Stimulated activated CD8-positive, alpha-beta memory T cell treated with anti-CD3 and anti-CD28 coated beads, Interleukin-15, amount 100 ng/mL, for 4 hours (primary cell): Measurements from ENCODE around the gene TAF6L.
"Not testable (repeated sequence)": the region's sequence is repeated elsewhere in the genome, so short reads cannot be mapped to it uniquely, and the experiment has no call there.

ENCODE experiments used
- DNase-seq, 2 donors: peaks; one replicate each; pipeline ENCODE4 v3.0.0-alpha.2; 2020; ENCODE audit warnings: low read depth in 2 of 2

Gene TAF6L

DNA sequence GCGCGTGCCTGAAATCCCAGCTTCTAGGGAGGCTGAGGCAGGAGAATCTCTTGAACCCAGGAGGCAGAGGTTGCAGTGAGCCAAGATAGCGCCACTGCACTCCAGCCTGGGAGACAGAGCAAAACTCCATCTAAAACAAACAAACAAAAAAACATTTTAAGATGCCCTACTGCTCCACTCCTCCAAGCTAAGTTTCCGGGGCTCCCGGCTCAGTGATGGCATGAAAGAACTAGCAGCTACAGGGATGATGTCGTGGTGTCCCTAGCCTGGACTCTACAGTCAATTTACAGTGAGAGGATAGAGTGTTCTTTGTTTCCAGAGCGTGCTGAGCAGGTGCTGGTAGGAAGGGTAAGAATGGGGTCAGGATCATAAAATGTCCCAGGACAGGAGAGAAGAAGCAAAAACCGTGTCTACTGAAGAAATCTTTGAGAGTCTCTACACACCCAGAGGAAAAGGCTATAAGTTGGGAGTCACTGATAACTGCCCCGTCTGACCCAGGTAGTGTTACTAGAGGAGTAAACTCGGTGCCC is 16.0 kb upstream of the TAF6L start:
- DNase-seq: no peak

DNA sequence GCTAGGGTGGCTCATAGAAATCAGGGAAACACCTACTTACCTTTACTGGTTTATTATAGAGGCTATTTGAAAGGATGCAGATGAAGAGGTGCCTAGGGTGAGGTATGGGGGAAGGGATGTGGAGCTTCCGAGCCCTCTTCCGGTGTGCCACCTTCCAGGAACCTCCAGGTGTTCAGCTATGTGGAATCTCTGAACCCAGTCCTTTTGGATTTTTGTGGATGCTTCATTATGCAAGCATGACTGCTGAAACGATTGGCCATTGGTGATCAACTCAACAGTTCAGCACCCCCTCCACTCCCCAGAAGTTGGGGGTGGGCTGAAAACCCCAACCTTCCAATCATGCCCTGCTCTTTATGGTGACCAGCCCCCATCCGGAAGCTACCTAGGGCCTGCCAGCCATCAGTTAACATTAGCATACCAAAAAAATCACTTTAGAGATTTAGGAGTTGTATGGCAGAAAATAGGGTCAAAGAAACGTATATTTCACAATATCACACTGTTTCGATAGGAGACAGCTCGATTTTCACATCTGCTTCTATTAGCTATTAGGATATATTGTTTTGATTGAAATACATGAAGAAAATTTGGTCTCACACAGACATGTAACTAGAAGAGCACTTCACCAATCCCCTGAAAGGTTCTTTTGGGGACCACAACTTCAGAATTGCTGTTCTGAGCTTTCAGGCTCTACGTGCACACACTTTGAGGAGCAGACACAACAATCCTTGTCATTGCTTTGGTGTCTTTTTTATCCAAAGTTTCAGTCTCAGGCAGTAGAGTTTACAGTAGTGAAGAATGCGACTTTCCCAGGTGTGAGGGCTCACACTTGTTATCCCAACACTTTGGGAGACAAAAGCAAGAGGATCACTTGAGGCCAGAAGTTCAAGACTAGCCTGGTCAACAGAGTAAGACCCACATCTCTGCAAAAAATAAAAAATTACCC is 13.1 kb upstream of the TAF6L start:
- no peak for DNase-seq

DNA sequence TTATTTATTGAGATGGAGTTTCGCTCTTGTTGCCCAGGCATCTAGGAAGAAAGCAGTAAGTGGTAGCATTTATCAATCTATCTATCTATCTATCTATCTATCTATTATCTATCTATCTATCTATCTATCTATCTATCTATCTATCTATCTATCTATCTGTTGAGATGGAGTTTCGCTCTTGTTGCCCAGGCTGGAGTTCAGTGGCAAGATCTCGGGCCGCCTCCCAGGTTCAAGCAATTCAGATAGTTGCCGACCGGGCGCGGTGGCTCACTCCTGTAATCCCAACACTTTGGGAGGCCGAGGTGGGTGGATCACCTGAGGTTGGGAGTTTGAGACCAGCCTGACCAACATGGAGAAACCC is 10.3 kb upstream of the TAF6L start:
- DNase-seq: not testable (repeated sequence)

DNA sequence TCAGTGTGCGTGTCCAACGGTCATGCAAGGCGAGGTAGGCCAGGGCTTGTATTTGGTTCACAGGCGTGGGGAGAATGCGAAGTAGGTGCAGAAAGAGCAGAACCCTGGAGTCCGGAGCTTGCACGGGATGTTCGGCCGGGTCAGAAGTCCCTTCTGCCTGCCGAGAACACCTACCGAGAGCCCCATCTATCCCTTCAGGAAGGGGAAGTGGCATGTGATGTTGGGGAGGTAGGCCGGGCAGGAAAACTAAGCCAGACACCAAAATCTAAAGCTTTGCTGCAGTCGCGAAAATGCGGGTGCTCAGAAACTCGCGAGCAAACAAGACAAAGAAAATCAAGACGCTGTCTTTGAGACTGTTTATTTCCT is 435 bp upstream of the TAF6L start:
- DNase-seq: no peak

- no peak for DNase-seq
These were observed 3.2 kb downstream of the TAF6L start for GRCh38 chr11:62774407-62774806.

DNA sequence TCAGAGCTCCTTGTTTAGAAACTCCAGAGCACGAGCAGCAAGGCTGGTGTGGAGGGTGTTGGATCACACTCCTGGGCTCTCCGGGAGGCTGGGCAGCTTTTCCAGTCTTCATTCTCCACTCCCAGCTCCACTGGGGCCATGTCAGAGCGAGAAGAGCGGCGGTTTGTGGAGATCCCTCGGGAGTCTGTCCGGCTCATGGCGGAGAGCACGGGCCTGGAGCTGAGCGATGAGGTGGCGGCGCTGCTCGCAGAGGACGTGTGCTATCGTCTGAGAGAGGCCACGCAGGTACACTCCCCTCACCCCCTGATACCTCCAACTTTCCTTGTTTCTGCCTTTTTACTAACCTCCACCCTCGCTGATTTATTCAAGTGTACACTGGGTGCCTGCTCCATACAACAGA is 4.5 kb downstream of the TAF6L start:
- DNase-seq: no peak

GRCh38 chr11:62777389-62777788 is 6.2 kb downstream of the TAF6L start:
- DNase-seq: no peak

- no peak for DNase-seq
These were observed 7.2 kb downstream of the TAF6L start for GRCh38 chr11:62778441-62778840.

- DNase-seq: no peak
These were observed 11.6 kb downstream of the TAF6L start for GRCh38 chr11:62782753-62783152.

DNA sequence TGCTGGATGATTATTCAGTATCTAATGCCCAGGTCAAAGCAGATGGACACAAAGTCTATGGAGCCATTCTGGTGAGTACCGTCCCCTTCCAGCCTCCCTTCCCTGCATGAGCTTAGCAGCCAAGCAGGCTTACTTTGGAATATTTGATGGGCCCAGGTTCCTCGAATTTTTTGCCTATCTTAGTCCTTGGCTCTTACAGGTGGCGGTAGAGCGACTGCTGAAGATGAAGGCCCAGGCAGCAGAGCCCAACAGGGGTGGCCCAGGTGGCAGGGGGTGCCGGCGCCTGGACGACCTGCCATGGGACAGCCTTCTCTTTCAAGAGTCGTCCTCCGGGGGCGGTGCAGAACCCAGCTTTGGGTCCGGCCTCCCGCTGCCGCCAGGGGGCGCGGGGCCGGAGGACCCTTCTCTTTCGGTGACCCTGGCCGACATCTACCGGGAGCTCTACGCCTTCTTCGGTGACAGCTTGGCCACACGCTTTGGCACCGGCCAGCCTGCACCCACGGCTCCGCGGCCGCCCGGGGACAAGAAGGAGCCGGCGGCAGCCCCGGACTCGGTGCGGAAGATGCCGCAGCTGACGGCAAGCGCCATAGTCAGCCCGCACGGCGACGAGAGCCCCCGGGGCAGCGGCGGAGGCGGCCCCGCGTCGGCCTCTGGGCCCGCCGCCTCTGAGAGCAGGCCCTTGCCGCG is 15.3 kb downstream of the TAF6L start:
- peak; percentile 68 to 70 for DNase-seq

DNA sequence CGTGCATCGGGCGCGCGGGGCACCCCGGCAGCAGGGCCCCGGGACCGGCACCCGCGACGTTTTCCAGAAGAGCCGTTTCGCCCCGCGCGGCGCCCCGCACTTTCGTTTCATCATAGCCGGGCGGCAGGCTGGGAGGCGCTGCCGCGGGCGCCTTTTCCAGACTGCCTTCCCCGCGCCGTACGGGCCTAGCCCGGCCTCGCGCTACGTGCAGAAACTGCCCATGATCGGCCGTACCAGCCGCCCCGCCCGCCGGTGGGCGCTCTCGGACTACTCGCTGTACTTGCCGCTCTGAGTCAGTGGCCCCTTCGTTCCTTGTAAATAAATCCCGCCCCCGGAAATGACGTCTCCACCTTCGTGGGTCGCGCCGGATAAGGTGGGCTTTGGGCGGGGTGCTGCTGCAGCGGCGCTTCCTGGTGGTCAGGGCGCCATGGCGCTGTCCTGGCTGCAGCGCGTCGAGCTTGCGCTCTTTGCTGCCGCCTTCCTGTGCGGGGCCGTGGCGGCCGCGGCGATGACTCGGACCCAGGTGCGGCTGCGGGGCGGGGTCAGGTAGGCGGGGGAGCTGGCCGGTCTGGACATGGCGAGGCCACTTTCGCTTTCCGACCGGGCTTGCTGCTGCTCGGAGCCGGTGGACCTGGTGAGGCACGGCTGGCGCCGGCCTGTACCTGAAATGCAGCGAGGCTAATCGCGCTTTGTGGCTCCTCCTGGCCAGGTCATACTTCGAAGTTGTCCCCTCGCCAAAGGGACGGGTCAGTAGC is 16.0 kb downstream of the TAF6L start, which contains the start of gene TMEM179B:
Gene TMEM179B, plus strand, starts transcription at position 398 of the 755 bp plus-strand sequence. Its CDS starts 30 bp downstream, at position 428.
- DNase-seq: peak; percentile 91 to 98

DNA sequence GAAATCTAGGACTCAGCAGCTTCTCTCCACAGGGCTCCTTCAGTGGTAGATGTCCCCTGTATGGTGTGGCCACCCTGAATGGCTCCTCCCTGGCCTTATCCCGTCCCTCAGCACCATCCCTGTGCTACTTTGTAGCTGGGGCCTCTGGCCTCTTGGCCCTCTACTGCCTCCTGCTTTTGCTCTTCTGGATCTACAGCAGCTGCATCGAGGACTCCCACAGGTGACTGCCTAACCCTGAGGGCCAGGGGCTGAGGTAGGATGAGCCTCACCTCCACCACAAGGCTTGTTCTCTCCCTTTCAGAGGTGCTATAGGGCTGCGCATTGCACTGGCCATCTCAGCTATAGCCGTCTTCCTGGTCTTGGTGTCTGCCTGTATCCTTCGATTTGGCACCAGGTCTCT is 17.8 kb downstream of the TAF6L start:
- no peak for DNase-seq

- no peak for DNase-seq
These were observed 18.4 kb downstream of the TAF6L start for GRCh38 chr11:62789576-62789975.

DNA sequence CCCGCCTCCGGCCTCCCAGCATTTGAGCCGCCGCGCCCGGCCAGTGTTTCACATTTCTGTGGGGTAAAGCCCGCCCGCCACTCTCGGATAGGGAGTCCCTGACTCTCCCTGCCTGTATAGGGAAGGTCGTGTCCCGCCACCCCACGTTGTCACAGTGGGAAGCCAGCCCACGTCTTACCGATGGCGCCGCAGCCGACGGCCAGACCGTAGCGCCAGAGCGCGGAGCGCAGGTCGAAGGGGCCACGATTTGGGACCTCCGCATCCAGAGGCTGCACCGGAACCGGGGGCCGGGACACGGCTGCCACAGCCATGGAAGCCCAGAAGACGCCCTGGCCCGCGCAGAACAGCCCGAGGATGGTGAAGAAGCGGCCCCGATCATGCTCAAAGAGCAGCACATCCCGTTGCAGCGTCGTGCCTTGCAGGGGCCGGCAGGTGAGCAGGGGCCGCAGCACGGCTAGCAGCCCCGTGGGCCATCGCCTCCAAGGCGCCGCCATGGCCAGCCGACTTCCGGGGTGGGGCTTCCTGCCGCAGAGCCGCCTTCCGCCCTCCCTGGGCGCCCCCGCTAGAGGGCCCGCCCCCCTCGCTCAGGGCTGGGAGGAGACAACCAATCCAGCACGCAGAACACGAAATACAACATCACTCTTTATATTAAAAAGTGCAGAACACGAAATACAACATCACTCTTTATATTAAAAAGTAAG is 20.5 kb downstream of the TAF6L start, which contains the start of gene TMEM223:
Gene TMEM223, minus strand, starts transcription at position 506 of the 701 bp plus-strand sequence. Its CDS starts 12 bp downstream, at position 494.
- peak; percentile 76 to 80 for DNase-seq

GRCh38 chr11:62792202-62792575 is 21.0 kb downstream of the TAF6L start:
- DNase-seq: no peak

DNA sequence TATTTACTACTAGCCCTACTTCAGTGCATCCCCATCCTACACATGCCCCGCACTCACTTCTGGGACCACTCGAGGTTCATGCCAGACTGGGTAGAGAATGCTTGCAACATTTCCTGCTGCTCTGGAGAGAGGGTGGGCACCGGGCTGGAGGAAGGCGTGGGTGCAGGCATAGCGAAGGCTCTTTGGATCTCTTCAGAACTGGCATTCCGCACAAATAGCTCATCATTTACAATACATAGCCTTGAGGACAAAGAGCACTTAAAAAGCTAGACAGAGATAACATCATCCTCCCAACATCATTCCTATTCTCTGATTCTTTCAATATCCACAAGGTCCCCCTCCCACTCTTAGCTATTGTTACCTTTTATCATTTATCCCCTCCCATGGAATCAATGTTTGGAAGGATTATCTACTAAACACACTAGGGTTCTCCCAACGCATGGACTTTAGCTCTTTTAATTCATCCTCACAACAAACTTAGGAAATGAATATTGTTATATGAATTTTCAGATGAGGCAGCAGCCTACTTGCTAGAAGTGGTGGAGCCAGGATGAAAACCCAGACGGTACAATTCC is 23.1 kb downstream of the TAF6L start:
- no peak for DNase-seq

GRCh38 chr11:62796281-62796680 is 25.1 kb downstream of the TAF6L start:
- no peak for DNase-seq

DNA sequence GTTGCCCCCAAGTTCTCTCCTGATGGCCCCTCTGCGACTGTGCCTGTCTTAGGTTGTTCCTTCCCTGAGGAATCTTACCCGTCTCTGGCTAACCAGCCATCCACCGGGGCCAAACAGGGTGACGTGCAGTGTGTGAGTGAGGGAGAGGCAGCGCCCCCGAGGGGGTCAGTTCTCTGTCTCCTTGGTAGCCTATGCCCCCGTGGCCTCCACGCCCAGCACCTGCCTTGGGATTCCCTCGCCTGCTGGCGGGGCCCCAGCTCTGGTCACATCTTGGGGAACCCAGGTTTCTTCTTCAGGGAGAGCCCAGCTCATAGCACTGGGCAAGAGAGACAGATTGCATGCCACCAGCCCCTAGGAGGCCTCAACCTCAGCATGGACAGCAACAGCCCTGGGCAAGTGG is 28.3 kb downstream of the TAF6L start:
- DNase-seq: no peak

- no peak for DNase-seq
These were observed 29.9 kb downstream of the TAF6L start for GRCh38 chr11:62801071-62801470.

DNA sequence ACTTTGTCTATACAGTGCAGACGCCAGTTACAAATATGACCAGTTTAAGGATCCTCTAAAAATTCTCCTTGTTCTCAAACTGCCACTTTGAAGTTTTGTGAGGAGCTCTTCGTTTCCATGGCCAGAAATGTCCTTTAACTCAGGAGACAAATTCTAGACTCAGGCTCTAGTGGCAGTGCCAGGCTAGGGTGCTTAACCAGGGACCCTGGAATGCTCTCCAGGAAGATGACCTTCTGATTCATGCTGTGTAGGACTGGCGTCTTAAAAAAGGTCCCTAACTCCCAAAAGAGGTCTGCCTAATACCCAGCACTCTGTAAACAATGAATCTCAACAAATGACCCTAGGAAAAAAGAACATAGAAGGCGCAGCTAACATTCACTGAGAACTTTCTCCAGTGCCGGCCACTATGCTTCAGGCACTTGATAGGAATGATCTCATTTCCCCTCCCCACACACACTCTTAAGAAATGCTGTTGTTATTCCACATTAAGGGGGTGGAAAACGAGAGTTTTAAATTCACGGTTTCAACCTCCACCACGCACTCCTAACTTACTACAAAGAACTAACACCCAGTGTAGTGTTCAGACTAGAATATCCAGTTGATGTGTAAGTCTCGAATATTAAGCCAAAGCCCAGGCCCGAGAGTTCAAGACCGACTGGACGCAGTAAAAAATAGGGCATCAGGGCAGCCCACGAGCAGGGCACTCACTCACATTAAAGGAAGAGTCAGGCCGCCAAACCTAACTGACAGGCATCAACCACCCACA is 33.3 kb downstream of the TAF6L start:
- DNase-seq: no peak
